COR-L47 (cell line): ENCODE results near the gene MMEL1.

Source experiments
- DNase-seq: peaks from one replicate; lab custom pipeline; 2025; lab: John Stamatoyannopoulos, UW

MMEL1 gene

DNA sequence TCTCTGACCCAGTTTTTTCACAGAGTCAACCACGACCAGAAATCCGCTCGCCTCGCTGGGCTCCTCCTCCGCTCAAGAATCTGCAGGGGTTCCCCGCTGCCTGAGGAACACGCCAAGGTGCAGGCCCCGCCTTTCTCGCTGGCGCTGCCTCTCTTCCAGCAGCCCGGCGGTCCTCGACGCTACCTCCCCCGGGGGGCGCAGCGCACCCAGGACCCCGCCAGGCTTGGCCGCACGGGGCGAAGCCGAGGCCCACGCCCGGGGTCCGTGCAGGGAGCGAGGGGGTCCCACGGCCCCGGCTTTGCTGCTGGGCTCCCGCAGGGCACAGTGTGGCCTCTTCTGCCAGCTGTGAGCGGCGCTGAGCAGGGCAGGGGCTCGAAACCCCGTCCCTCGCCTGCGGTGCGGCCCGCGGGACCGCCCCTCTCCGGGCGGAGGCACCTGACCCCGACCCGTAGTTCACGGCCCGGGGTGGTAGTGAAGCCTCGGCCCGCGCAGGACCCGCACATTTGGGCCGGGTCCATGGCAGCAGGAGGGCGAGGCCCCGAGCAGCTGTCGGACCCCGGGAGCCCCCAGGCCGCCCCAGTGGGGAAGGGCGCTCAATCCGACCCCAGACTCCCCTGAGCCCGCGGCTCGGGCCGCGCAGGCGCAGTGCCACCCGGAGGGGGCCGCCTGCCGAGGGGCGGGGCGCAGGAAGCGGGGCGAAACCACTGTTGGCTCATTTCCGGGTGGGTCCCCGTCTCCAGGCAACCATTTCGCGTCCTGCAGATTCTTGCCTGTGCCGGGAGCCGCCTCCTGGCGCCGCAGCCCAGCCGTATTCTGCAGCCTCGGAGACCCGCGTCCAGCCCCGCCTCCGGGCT is 10.0 kb upstream of the MMEL1 start:
- DNase-seq, result peak; percentile 89

DNA sequence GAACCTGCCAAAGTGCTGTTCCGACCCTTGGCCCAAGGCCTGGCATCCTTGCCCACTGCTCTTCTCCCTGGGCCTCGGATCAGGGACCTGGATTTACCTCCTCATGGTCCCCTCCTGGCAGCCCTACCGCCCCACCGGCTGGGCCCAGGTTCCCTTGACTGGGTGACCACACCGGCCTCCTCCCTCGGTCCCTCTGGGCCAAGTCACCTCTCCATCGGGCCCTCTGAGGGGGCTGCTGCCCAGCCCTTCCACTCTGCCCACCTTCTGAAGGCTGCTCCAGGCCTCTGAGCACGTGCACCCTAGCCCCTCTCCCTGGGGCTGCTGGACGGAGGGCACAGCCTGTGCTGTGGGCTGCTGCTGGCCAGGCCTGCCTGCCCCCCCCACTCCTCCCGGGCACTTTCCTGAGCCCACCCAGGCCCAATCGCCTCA is 9.3 kb upstream of the MMEL1 start:
- no peak for DNase-seq

DNA sequence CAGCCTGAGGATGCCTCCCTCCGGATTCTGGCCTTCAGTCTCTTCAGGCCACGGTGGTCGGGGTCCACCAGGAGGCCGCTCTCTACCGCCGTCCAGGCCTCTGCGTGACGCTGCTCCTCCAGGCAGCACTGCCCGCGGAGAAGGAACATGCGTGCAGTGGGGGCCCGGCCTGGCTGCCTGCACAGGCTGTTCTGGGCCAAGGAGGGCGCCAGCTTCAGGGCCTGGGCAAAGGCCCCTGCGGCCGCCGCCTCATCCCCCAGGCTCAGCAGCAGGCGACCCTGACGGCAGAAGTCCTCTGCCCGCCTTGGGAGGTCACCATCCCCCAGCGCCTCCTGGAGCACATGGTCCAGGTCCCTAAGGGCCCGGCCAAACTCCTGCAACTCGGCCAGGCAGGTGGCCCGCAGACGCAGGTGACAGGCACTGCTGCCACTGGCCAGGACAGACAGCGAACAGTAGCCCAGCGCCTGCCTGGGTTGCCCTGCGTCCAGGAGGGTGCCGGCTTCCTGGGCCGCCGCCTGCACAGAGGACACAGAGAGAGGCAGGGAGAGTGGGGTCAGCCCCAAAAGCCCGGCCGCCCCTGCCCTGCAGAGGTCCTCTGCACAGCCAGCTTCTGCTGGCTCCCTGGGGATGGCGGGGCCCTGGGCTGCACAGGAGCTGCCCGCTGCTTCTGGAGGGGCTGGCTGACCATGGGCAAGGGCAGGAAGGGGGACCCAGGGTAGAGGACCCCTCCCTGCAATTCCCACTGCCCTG is 8.7 kb upstream of the MMEL1 start:
- DNase-seq, result no peak

DNA sequence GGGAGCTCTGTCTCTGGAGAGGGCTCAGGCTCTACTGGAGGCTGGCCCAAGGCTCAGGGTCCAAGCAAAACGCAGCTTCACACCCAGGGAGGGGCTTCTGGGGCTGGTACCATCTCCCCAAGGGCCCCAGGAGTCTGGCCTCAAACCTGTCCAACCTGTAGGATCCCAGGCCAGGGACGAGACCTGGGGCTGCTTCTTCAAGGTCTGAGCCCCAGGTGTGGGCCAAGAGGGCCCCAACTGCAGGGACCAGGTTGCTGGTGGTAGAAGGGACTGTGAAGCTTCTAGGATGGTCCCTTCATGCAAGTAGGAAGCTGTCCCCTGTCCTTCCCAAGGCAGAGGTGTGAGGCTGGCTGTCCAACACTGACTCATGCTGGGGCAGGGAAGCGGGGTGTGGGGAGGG is 7.8 kb upstream of the MMEL1 start:
- no peak for DNase-seq

DNA sequence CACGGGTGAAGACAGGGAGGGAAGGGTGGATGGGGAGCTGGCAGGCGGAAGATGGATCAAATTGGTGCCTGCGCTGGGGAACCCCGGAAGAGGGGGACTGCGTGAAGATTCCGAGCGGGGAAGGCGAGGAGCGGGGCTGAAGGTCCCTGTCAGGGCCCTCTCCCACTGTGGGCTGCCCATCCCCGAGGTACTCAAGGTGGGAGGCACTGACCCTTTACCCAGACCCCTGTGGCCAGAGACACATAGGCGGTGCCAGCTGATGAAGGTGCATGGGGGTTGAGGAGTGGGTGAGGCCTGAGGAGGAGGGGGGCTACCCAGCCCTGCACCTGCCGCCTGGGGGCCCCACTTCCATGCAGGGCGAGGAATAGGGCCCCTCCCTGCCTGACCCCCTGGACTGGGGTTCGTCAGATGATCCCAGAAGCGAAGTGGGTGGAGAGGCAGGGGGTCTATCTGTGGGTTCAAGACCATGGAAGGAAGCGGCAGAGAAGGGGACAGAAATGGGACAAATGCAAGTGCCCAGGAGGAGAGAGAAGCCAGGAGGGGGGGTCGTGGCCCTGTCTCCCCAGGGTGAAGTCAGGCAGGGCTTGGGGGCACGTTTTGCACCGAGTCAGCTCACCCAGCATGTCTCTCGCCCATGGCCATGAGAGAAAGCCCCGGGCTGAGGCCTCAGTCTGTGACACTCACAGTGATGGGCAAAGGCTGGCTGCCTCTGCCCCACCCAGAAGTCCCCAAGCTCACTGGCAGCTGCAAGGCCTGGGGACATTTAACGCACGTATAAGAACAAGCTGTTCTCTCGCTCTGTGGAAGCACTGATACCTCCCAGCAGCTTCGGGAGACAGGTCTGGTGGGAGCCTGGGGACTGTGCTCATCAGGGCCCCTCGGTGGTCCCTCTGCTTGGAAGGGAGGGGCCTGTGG is 7.0 kb upstream of the MMEL1 start:
- no peak for DNase-seq

DNA sequence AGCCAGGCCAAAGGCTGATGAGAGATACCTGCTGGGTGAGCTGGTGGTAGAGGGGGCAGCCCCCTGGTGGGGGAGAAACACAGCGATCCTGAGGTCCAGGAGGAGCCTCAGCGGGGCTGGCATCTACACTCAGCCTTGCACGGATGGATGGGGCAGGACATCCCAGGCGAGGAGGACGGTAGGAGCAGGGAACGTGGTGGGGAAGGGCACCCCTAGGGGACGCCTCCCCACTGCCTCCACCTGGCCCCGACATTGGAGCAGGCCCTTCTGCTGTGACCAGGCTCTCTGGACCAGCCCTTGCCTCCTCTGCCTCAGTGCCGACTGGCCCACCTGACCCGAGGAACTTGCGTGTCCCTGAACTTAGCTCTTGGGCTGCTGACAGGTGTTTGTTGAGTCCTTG is 6.4 kb upstream of the MMEL1 start:
- DNase-seq, result no peak

DNA sequence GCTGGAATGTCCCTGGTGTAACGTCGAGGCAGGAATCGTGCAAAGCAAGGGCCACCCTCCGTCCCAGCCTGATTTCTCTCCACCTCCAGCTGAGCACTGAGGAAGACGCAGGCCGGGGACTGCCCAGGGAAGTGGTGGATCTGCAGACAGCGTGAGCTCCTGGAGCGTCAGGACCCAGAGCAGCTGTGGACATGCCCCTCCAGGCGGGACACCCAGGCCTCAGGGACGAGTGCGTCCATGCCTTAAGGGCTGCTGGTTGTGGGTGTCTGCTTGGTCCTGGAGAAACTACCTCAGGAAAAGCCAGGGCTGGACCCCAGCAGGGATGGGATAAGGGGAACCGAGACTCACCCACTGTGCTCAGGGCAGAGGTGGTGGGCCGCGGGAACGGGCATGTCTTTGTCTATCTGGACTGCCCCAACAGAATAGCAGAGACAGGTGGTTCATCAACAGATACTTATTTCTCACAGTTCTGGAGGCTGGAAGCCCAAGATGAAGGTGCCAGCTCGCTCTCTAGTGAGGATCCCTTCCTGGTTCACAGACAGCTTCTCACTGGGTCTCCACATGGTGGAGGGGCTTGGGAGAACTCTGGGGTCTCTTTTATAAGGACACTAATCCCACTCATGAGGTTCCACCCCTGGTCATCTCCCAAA is 5.8 kb upstream of the MMEL1 start:
- no peak for DNase-seq

DNA sequence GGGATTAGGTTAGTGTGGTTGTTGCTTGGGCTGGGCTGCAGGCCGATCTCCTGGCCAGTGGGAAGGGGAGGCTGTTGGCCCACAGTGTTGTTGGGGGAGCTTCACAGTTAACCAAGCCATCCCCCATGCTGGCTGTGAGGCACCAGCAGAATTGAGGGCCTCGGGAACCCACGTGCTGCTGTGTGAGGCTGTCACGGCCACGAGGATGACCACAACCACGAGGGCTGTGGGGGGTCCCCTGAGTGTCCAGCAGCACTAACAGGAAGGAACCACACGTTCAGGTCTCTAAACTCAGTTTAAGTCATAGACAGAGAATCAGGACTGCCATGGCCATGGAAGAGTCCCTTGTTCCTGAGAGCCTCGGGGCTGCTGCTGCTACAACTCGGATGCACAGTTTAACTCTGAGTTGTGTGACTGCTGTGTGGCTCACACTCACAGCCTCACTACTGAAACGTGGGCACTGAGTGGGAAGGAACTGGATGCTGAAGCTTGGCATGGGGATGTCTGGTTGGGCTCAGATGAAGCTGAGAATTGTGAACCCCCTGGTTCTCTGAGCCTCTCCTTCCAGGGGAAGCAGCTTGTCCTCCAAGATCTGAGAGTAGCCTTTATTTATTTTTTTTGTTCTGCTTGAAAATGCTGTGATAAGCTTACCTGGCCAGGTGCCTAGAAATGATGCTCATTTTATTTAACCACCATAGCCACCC is 4.8 kb upstream of the MMEL1 start:
- no peak for DNase-seq

DNA sequence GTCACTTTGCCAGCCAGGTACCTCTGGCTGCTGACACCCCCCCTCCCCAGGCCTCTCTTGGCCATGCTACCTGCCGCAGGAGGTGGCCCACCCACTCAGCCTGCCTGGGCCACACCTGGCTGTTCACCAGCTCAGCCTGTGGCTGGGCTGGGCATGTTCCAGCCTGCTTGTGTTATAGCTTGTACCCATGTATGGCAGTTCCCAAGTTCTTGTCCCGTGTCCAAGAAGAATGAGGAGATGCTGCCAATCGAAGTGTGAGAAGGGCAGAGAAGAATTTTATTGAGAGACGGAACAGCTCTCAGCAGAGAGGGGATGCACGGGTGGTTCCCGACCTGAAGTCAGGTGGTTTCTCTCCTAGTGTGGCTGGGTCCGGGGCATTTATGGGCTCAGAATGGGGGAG is 3.9 kb upstream of the MMEL1 start:
- no peak for DNase-seq

DNA sequence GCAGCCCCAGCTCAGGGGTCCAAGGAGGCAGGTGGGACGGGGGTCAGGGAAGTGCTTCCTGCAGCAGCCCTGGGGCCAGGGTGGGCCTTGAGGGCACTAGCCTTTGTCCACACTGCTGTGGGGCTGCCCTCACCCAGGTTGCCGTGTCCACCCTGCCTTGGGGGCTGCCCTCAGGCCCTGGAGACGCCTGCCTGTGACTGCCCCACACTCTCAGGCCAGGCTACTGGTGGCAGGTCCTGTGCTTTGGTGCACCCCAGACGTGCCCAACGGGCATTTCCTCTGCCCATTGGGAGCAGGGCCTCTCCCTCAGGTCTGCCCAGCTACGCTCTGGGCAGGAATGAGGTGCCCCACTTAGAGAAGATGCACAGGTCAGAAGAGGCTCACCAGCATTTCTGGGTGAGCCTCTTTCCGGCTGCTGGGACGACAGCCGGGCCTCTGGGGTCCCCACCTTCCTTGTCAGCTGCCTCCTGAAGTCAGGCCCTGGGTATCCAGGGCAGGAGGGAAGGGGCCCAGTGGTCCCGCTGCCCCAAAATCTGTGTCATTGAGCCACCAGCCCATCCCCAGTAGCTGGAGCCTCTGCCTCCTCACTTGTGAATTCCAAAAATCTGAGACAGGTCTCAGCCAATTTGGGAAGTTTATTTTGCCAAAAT is 2.7 kb upstream of the MMEL1 start:
- no peak for DNase-seq

DNA sequence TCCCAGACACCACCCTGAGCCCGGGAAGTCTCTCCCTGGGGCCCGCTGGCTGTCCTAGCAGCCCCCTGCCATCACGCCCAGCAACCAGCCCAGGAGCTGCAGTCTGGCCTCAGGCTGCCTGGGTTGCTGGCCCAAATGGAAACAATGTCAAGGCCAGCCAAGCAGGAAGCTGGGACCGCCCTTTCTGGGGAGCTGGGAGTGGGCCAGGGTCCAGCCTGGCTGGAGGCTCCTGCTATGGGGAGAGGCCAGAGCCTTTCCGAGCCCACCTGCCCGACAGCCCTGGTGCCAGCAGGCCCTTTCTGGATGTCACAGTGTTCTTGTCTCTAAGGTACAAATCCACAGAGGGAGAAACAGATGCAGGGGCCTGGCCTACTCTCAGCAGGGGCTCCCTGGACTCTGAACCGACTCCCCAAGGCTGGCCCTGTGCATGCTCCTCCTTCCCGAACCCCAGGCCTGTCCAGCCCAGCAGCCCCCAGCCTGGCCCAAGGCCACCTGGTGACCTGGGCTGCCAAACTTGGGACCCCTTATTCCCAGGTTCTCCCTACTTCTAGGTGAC is 1.2 kb upstream of the MMEL1 start:
- DNase-seq, result no peak

DNA sequence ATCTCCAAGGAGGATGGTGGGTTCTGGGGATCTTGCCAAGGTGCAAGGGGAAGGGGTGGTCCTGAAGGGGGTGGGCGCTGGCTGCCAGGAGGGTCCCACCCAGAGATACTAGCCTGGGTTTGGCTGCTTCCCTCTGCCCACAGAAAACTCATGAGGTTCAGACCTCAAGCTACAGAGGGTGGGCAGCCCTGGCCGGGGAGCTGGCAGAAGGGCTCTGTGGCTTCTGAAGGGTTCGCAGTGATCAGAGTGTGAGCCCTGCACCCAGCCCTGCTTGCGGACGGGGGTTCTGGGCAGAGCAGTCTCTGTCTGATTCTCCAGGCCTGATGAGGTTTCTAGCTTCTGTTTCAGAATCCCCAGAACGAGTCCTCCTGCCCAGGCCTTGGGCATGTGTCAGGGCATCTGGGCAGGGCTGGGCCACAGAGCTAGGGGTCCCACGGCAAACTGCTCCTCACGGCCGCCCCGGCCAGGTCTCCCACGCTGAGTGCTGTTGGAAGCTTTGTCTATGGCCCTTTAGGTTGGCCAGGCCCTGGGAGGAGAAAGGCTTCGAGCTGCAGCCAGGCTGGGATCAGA is 635 bp upstream of the MMEL1 start:
- DNase-seq, result no peak

DNA sequence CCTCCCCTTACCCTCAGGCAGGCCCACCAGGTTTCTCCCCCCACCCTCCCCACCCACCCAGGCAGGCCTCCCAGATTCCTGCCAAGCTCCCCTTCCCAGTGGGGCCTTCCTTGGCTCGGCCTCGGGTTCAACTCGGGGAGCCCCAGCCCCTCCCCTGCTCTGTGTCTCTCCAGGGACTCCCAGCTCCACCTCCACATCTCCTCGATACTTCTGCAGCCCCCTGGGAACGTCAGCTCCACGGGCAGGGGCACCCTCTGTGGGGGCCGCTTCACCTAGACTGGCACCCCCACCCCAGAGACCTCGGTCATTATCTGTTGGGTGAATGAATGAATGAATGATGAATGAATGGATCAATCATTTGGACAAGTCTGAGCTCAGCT is 775 bp downstream of the MMEL1 start:
- no peak for DNase-seq

DNA sequence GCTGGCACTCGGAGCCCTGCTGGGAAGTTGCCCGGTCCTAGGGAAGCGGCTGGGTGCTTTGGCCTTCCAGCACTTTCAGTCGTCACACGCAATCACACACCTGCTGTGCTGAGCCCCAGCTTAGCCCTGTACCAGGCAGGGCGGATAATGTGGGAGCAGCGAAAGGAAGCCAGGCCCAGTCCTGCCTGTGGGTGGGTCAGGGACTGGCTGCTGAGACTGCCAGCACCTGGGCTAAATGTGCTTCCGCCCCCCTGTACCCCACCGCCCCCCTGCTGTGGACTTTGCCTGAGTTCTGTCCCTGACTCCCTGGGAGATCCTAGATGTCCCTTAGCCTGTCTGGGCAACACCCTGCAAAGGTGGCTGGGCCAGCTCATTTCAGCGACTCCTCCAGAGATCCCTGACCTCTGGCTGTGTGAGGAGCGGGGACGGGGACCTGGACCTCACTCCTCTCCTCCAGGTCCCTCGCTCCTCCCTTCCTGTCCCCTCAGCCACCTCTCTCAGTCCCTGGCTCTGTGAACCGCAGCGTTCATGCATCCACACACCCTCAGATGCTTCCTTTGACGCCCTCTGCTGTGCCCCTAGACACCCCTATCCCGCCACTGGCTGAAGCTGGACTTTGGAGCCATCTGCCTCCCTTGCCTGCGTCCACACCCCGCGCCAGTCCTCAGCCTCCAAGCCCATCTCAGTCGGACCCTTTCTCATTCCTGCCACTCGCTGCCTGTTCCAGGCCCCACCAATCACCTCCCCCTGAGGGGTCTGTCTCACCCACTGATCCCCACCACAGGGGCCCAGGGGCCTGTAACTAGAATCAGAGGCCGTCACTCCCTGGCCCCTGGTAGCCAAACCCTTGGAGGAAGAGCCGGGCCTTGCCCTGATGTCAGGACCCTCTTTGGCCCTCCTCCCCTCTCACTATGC is 1.4 kb downstream of the MMEL1 start:
- no peak for DNase-seq

DNA sequence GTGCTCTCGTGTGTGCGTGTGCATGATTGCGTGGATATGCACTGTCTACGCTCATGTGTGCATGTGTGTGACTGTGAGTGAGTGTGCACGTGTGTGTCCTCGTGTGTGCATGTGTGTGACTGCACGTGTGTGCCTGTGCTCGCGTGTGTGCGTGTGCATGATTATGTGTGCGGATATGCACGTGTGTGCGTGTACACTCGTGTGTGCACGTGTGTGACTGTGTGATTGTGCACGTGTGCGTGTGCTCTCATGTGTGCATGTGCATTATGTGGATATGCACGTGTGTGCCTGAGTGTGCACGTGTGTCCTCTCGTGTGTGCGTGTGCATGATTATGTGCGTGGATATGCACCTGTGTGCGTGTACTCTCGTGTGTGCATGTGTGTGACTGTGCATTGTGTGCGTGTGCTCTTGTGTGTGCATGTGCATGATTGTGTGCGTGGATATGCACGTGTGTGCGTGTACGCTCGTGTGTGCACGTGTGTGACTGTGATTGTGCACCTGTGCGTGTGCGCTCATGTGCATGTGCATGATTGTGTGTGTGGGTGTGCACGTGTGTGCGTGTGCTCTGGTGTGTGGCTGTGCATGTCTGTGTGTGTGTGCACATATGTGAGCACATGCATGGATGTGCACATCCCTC is 2.2 kb downstream of the MMEL1 start:
- DNase-seq, result no peak

DNA sequence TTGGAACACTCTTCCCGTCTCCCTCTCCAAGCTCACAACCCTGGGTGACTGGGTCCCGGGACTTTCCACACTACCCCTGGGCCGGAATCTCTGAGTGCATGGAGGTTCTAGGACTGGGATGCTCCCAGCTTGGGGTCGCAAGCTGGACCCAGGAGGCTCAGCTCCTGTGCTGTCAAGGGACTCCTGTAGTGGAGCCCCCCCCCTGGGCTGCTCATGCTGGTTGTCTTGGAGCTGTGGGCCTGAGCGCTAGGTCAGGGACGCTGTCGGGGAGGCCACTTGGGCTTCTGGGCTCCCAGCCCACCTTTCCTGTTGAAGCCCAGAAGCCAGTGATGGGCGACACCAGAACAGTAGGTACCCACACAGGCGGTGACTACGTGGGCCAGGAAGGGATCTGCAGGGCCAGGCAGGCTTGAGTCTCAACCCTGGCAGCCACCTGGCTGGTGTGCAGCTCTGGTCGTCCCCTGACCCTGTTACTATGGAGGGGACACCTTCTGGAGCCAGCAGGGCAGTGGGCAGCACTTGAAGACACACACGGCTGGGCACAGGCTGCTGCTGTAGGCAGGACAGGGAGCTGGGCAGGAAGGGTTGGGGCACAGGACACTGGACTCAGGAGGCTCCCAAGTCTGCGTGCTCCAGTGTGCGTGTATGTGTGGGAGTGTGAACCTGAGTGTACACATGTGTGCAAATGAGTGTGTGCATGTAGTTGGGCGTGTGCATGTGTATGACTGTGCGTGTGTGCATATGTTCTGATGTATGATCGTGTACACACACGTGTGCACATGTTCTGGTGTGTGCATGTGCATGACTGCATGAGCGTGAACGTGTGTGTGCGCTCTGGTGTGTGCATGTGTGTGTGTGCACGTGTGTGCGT is 3.0 kb downstream of the MMEL1 start:
- no peak for DNase-seq

DNA sequence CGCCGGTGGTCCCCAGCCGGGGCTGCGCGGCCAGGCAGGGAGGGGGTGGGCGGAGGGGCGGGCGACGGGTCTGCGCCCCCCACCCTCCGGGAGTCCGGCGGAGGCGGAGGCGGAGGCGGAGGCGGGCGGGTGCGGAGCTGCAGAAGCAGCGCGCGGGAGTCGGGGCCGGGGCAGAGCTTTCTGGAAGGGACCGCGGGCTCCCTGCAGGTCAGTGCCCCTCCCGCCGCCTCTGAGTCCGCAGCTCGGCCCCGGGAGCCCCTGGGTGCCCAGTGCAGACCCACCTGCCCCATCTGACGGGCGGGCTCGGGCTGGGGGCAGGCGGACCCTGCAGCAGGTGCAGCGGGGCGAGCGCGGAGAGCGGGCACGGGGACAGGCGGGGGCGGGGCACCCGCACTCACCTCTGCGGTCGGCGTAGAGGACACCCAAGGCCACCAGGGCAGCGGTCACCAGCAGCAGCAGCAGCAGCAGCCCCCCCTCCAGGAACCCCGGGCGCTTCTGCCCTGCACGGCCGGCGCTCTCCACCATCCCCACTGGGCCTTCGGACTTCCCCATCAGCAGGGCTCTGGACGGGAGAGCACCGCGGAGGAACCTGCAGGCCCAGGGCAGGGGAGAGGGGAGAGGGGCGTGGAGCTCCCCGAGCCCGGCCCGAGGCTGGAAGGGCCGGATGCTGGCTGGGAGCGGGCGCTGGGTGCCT is 3.7 kb downstream of the MMEL1 start:
- no peak for DNase-seq
